Astrocyte (in vitro differentiated cells and primary cell): ENCODE data around the gene CCDC102A. TPM values are rescaled to one million over a fixed set of nuclear protein-coding genes. Genes with fewer than 3 reads are reported as not detected.

ENCODE experiments used
- DNase-seq: peaks from one replicate; pipeline ENCODE4 v3.0.0-alpha.2; 2010; ENCODE audit warnings: low read depth
- FAIRE-seq: peaks from 2 replicates; lab custom pipeline; 2011; peaks lifted over from hg19 to GRCh38; lab: Jason Lieb, UNC
- H2AFZ ChIP-seq: 2 replicates; pipeline ENCODE4 v1.6.0; 2012; ENCODE audit warnings: low read depth, low read length, inconsistent platforms
- H3K27ac ChIP-seq: 2 replicates; pipeline ENCODE4 v1.5.1; 2011; ENCODE audit warnings: low read depth, low read length, inconsistent platforms
- H3K27me3 ChIP-seq: 2 replicates; pipeline ENCODE4 v1.6.0; 2011; ENCODE audit warnings: low read length, inconsistent platforms; ENCODE audit not compliant: insufficient read depth
- H3K36me3 ChIP-seq: 2 replicates; pipeline ENCODE4 v1.5.1; 2011; ENCODE audit warnings: low read length, inconsistent platforms; ENCODE audit not compliant: insufficient read depth
- H3K4me1 ChIP-seq: 2 replicates; pipeline ENCODE4 v1.5.1; 2011; ENCODE audit warnings: low read length, inconsistent platforms; ENCODE audit not compliant: insufficient read depth
- H3K4me2 ChIP-seq: 2 replicates; pipeline ENCODE4 v1.6.0; 2012; ENCODE audit warnings: low read length, inconsistent platforms
- H3K4me3 ChIP-seq: 2 replicates; pipeline ENCODE4 v1.5.1; 2011; ENCODE audit warnings: low read depth, mild to moderate bottlenecking, low read length, inconsistent platforms; ENCODE audit not compliant: insufficient read depth
- H3K79me2 ChIP-seq: 2 replicates; pipeline ENCODE4 v1.6.0; 2012; ENCODE audit warnings: mild to moderate bottlenecking, low read length, inconsistent platforms; ENCODE audit not compliant: insufficient read depth
- H3K9ac ChIP-seq: 2 replicates; pipeline ENCODE4 v1.6.0; 2012; ENCODE audit warnings: mild to moderate bottlenecking, low read length, inconsistent platforms
- H3K9me3 ChIP-seq: 2 replicates; pipeline ENCODE4 v1.5.1; 2012; ENCODE audit warnings: low read depth, mild to moderate bottlenecking, low read length, inconsistent platforms; ENCODE audit not compliant: insufficient read depth
- H4K20me1 ChIP-seq: 2 replicates; pipeline ENCODE4 v1.6.0; 2012; ENCODE audit warnings: low read length, inconsistent platforms; ENCODE audit not compliant: insufficient read depth
- H3K27ac Mint-ChIP-seq: one replicate; pipeline ENCODE4 v1.8.0; 2021; ENCODE audit warnings: mild to moderate bottlenecking, mixed read lengths; ENCODE audit not compliant: unreplicated experiment
- H3K27me3 Mint-ChIP-seq: one replicate; pipeline ENCODE4 v1.8.0; 2021; ENCODE audit warnings: low read depth, mixed read lengths; ENCODE audit not compliant: unreplicated experiment
- H3K36me3 Mint-ChIP-seq: one replicate; pipeline ENCODE4 v1.8.0; 2021; ENCODE audit warnings: low read depth, mixed read lengths; ENCODE audit not compliant: unreplicated experiment
- H3K4me1 Mint-ChIP-seq: one replicate; pipeline ENCODE4 v1.8.0; 2021; ENCODE audit warnings: low read depth, mixed read lengths; ENCODE audit not compliant: unreplicated experiment
- H3K4me3 Mint-ChIP-seq: one replicate; pipeline ENCODE4 v1.8.0; 2021; ENCODE audit warnings: mild to moderate bottlenecking, moderate library complexity, mixed read lengths; ENCODE audit not compliant: unreplicated experiment
- H3K9me3 Mint-ChIP-seq: one replicate; pipeline ENCODE4 v1.8.0; 2021; ENCODE audit warnings: mild to moderate bottlenecking, mixed read lengths; ENCODE audit not compliant: unreplicated experiment
- EZH2 ChIP-seq: IDR thresholded peaks from 2 replicates; pipeline ENCODE4 v1.6.1; 2012; ENCODE audit warnings: mild to moderate bottlenecking, low read length, inconsistent platforms; ENCODE audit not compliant: insufficient read depth
- total RNA-seq: library from RNA; stranded (reverse); gene quantifications from 2 replicates; pipeline ENCODE4 v1.2.1, GENCODE V29; 2021
- TF ChIP-seq, protein P1 (sequence below): IDR thresholded peaks from 2 replicates; pipeline ENCODE4 v1.5.1; 2011; ENCODE audit warnings: low read depth, mild to moderate bottlenecking, inconsistent platforms, low read length, moderate library complexity; ENCODE audit not compliant: insufficient read depth

CCDC102A gene
- total RNA-seq, 1 donor from 2014 or later = 8.8 TPM

DNA sequence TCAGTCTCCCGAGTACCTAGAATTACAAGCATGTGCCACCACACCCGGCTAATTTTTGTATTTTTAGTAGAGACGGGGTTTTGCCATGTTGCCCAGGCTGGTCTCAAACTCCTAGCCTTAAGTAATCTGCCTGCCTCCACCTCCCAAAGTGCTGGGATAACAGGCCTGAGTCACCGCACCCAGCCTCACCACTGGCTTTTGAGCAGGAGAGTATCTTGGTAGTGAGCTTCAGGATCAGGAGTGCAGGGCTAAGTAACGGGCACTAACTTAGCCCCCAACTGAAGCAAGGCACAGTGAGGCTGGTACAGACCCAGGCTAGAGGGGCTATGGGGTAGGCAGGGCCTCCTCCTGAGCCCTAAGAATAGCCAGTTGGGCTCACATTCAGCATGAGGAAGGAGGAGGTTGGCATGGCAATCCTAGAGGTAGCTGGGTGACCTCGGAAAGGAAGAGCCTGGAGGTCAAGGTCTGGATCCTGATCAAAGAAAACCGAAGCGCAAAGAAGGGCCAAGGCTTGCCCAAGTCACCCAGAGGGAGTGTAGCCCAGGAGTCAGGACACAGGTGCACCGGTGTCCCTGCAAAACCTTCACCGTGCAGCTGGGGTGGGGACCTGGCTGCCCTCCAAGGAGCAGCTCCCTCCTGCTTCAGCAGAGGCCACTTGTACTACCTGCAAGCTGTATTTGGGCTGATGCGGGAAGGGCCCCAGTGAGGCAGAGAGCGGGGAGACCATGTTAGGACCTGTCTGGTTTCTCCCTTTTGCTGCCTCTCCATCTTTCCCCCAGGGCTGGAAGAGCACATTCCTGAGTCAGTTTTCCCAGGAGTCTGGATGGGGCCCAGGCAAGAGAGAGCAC, 4.8 kb upstream of the CCDC102A start:
- no peak overlapping the region for H3K27ac Mint-ChIP-seq

DNA sequence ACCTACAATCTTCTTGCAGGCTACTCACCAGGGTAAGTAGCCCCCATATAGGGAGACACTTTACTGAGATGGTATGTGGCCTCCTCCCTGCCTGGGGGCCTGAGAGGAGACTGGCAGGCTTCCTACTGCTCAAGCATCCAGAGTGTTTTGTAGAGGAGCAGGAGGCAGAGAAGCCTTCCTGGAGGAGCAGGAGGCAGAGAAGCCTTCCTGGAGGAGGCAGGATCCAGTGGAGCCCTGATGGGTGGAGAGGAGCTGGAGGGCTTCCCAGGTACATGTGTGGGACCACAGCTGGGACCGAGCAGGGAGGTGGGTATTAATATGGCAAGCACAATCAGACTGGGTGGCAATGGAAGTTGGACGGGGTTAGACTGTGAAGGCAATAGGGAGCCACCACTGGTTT, 4.0 kb upstream of the CCDC102A start:
- no peak overlapping the region for H2AFZ ChIP-seq
- H3K4me1 ChIP-seq = peaks cover 7% of the 10 kb centered on the region
- no peak overlapping the region for H3K27ac Mint-ChIP-seq
- no peaks in the 10 kb centered on the region for H3K79me2 ChIP-seq
- no peak overlapping the region for H3K4me3 ChIP-seq
- H3K36me3 ChIP-seq = no peaks in the 10 kb centered on the region
- no peak for TF ChIP-seq EZH2
- TF ChIP-seq, protein P1, sequence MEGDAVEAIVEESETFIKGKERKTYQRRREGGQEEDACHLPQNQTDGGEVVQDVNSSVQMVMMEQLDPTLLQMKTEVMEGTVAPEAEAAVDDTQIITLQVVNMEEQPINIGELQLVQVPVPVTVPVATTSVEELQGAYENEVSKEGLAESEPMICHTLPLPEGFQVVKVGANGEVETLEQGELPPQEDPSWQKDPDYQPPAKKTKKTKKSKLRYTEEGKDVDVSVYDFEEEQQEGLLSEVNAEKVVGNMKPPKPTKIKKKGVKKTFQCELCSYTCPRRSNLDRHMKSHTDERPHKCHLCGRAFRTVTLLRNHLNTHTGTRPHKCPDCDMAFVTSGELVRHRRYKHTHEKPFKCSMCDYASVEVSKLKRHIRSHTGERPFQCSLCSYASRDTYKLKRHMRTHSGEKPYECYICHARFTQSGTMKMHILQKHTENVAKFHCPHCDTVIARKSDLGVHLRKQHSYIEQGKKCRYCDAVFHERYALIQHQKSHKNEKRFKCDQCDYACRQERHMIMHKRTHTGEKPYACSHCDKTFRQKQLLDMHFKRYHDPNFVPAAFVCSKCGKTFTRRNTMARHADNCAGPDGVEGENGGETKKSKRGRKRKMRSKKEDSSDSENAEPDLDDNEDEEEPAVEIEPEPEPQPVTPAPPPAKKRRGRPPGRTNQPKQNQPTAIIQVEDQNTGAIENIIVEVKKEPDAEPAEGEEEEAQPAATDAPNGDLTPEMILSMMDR = no peak
- H3K27me3 Mint-ChIP-seq = peaks cover 33% of the 10 kb centered on the region
- H3K9me3 Mint-ChIP-seq = no peaks in the 10 kb centered on the region
- no peak overlapping the region for H3K27ac ChIP-seq
- H3K27me3 ChIP-seq = peaks cover 12% of the 10 kb centered on the region
- no peak overlapping the region for H3K4me3 Mint-ChIP-seq
- H3K9me3 ChIP-seq = no peaks in the 10 kb centered on the region
- no peak for FAIRE-seq
- peaks cover 12% of the 10 kb centered on the region for H3K4me1 Mint-ChIP-seq
- no peak overlapping the region for H3K9ac ChIP-seq
- H3K4me2 ChIP-seq = no peak overlapping the region
- H3K36me3 Mint-ChIP-seq = no peaks in the 10 kb centered on the region
- H4K20me1 ChIP-seq = no peaks in the 10 kb centered on the region
- no peak for DNase-seq

More for the DNA sequence above, 4.8 kb upstream of the CCDC102A start:
- peaks cover 12% of the 10 kb centered on the region for H3K4me1 Mint-ChIP-seq
- FAIRE-seq (no peak), DNase-seq (no peak)
- no peaks in the 10 kb centered on the region for H3K9me3 Mint-ChIP-seq
- Histone ChIP-seq H2AFZ (no peak overlapping the region), H3K27me3 (peaks cover 12% of the 10 kb centered on the region), H3K4me1 (peaks cover 4% of the 10 kb centered on the region), H3K4me3 (no peak overlapping the region), H4K20me1 (no peaks in the 10 kb centered on the region), H3K9me3 (no peaks in the 10 kb centered on the region), H3K9ac (no peak overlapping the region), H3K36me3 (no peaks in the 10 kb centered on the region), H3K4me2 (no peak overlapping the region), H3K27ac (no peak overlapping the region), H3K79me2 (no peaks in the 10 kb centered on the region)
- no peaks in the 10 kb centered on the region for H3K36me3 Mint-ChIP-seq
- H3K27me3 Mint-ChIP-seq = peaks cover 35% of the 10 kb centered on the region
- TF ChIP-seq, protein P1 = no peak
- TF ChIP-seq EZH2 = no peak
- no peak overlapping the region for H3K4me3 Mint-ChIP-seq
